CD4-positive, alpha-beta T cell treated with Interferon gamma for 1 hour (primary cell): ENCODE results near the gene CEP162.
"Not testable (repeated sequence)": the region's sequence is repeated elsewhere in the genome, so short reads cannot be mapped to it uniquely, and the experiment has no call there.

Experiments
- DNase-seq: peaks from one replicate; pipeline ENCODE4 v3.0.0-alpha.2; 2020

CEP162 gene

DNA sequence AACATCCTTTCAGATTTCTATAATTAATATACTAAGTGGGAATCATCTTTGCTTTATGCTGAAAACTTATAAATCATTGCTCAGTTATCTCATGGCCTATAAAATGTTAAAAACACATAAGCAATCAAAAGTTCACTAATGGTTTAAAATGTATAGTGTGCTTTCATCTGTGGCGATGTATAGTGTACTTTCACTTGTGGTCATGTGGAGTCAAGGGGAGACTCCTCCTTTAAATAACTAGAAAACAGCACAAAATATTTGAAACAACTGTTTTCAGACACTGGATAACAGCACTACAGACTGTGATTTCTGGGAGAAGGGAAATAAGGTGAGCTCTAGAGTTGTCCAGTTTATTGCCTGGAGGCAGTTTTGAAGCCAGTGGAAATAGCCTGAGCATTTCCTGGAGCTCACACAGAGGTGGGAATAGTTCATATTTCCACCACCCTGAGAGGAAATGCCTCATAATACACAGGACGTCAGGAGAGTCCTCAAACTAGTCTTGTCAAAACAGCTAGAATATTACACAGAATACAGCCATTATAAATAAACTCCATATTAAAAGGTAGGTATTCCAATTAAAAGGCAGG is 89.4 kb downstream of the CEP162 start:
- no peak for DNase-seq

DNA sequence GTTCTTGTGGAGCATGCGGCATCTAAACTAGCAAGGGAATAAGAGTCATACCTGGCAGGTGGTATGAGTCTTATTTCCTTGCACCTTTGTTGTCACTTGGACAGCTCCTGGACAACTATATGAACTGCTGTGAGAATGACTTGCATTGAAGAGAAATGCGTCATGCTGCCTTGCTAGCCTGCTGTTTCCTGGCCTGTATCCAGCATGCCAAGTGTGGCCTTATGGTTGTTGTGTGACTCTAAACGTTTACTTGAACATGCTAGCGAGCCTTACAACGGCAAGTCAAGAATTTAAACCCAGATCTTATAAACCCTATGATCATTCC is 90.4 kb downstream of the CEP162 start:
- no peak for DNase-seq

DNA sequence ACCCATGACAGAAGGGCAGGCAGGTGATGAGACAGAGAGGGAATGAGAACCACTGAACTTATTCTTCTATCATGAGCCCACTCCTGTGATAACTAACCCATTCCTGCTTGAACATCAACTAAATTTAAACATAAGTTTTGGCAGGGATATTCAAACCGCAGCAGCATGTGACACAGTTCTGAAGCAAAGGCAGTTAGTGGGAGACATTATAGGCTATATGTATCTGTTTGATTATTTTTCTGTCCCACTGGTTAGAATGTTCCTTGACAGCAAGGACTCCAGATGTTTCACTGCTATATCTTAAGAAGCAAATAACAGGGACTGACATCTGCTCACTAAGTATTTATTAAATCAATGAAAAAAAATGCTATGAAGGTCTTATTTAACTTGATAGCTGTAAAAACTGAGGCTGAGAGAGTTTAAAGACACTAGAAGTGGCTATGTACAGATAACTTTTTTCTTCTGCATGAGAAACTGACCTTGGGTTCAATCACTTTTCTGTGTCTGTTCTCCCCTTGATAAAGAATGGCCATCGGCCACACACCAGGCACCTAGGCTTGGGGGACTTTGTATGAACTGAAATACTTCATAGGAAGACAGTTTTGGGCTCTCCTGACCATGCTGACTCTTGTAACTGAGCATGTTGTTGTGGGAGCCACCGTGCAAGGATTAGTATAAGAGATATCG is 90.9 kb downstream of the CEP162 start:
- no peak for DNase-seq

DNA sequence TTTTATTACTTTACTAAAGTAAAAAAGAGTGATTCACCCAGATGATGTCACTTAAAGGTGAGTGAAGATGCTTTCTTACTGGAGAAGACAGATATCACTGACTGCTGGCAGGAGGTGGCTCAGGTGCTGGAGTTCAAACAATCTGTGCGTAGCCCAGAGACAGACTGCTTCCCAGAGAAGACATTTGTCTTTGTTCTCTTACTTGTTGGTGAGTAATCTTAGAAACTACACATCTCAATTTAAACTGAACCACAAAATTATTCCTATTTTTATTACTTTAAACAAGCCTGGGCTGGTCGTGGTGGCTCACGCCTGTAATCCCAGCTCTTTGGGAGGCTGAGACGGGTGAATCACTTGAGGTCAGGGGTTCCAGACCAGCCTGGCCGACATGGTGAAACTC is 92.2 kb downstream of the CEP162 start:
- DNase-seq, result no peak

DNA sequence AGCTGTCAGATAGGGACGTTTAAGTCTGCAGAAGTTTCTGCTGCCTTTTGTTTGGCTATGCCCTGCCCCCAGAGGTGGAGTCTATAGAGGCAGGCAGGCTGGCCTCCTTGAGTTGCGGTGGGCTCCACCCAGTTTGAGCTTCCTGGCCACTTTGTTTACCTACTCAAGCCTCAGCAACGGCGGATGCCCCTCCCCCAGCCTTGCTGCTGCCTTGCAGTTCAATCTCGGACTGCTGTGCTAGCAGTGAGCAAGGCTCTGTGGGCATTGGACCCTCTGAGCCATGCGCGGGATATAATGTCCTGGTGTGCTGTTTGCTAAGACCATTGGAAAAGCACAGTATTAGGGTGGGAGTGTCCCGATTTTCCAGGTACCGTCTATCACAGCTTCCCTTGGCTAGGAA is 94.1 kb downstream of the CEP162 start:
- not testable (repeated sequence) for DNase-seq

DNA sequence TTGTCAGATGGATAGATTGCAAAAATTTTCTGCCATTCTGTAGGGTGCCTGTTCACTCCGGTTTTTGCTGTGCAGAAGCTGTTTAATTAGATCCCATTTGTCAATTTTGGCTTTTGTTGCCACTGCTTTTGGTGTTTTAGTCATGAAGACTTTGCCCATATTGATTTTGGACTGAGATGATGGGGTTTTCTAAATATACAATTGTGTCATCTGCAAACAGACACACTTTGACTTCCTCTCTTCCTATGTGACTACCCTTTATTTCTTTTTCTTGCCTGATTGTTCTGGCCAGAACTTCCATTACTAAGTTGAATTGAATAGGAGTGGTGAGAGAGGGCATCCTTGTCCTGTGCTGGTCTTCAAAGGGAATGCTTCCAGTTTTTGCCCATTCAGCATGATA is 97.9 kb downstream of the CEP162 start:
- not testable (repeated sequence) for DNase-seq

DNA sequence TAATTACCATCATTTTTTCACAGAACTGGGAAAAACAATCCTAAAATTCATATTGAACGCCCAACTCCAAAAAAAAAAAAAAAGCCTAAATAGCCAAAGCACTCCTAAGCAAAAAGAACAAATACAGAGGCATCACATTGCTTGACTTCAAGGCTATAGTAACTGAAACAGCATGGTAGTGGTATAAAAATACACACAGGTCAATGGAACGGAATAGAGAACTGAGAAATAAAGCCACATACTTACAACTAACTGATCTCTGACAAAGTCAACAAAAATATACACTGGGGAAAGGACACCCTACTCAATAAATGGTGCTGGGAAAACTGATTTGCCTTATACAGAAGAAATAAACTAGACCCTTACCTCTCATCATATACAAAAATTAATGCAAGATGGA is 104.3 kb downstream of the CEP162 start:
- no peak for DNase-seq

DNA sequence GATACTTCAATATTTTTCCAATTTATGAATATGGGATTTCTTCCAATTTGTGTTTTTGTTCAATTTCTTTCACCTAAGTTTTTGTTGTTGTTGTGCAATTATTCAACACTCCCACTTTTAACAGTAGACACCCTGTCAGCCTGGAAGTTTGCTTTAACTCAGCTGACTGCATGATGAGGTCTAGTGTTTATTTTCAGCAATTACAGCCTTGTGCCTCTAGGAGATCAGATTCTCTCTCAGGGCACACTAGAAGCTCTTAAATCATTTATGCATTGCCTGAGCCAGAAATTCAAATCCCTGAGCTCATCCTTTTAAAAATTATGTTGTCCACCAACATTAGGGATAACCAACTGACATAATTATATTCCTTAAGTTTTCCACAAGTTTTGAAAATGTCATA is 108.2 kb downstream of the CEP162 start:
- DNase-seq, result no peak

DNA sequence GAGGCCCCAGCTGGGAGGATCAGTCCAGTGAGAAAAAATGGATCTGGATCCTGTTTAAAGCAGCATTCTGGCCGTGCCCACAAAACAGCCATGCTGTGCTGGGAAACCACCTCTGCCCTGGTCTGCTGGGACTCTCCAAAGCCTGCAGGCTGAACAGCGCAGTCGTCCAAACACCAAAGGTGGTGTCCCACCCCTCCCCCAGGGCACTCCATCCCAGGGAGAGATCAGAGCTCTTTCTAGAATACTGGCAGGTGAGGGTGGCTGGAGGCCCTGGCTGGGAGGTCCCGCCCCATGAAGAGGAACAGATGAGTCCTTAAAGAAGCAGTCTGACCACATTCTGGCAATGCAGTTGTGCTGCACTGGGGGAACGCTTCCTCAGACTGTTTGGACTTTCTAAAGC is 109.3 kb downstream of the CEP162 start:
- no peak for DNase-seq

DNA sequence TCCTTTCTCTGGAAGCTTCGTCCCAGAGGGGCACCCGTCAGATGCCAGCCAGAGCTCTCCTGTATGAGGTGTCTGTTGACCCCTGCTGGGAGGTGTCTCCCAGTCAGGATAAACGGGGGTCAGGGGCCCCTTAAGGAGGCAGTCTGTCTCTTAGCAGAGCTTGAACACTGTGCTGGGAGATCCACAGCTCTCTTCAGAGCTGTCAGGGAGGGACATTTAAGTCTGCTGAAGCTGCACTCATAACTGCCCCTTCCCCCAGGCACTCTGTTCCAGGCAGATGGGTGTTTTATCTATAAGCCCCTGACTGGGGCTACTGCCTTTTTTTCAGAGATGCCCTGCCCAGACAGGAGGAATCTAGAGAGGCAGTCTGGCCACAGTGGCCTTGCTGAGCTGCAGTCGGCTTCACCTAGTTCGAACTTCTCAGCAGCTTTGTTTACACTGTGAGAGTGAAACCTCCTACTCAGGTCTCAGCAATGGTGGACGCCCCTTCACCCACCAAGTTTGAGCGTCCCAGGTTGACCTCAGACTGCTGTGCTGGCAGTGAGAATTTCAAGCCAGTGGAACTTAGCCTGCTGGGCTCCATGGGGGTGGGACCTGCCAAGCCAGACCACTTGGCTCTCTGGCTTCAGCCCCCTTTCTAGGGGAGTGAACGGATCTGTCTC is 112.4 kb downstream of the CEP162 start:
- not testable (repeated sequence) for DNase-seq

DNA sequence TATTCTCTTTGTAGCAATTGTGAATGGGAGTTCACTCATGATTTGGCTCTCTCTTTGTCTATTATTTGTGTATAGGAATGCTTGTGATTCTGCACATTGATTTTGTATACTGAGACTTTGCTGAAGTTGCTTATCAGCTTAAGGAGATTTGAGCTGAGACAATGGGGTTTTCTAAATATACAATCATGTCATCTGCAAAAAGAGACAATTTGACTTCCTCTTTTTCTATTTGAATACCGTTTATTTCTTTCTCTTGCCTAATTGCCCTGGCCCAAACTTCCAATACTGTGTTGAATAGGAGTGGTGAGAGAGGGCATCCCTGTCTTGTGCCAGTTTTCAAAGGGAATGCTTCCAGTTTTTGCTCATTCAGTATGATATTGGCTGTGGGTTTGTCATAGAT is 116.1 kb downstream of the CEP162 start:
- not testable (repeated sequence) for DNase-seq

DNA sequence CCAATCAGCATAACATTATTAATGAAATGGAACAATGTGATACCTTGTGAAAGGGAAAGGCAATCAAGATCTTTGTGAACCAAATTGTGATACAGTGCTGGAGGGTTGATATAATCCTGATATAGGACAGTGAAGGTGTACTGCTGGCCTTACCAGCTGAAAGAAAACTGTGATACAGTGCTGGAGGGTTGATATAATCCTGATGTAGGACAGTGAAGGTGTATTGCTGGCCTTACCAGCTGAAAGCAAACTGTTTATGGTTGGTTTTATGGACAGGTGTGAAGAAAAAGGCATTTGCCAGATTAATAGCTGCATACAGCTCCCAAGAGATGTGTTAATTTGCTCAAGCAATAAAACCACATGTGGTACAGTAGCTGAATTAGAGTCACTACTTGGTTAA is 119.9 kb downstream of the CEP162 start:
- no peak for DNase-seq

DNA sequence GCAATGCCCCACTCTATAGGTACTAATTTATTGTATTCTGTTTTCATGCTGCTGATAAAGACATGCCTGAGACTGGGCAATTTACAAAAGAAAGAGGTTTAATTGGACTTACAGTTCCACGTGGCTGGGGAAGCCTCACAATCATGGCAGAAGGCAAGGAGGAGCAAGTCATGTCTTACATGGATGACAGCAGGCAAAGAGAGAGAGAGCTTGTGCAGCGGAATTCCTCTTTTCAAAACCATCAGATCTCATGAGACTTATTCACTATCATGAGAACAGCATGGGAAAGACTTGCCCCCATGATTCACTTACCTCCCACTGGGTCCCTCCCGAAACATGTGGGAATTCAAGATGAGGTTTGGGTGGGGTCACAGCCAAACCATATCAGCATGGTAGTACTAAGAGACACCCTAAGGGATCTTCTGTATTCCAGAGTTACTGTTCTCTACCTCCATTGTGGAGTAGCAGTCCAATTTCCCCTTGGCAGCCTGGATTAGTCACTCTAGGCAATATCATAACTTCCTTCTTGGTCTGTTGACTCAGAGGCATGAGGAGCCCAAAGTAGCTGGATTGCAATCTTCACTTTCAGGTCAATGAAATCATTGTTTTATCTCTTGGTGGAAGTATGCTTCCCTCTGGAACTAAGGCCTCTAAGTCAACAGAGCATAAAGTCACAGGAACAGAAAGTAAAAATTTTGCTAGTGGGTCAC is 122.1 kb downstream of the CEP162 start:
- not testable (repeated sequence) for DNase-seq

DNA sequence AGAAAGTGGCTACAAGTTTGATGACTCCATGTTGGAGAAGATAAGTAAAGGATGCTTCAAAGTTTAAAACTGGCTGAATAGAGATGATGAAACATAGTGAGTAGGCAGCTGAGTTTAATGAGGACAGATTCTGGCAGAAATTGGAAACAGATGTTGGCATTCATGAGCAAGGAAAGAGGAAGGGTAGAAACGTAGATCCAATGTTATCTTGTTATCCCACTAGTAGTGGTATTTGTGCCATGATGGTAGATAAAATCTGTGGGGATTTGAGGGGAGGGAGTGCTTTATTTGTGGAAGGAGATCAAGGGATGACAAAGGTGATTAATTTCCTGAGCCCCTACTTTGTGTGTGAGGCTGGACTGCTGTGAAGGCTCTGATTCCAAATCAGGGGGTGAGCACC is 124.4 kb downstream of the CEP162 start:
- no peak for DNase-seq

DNA sequence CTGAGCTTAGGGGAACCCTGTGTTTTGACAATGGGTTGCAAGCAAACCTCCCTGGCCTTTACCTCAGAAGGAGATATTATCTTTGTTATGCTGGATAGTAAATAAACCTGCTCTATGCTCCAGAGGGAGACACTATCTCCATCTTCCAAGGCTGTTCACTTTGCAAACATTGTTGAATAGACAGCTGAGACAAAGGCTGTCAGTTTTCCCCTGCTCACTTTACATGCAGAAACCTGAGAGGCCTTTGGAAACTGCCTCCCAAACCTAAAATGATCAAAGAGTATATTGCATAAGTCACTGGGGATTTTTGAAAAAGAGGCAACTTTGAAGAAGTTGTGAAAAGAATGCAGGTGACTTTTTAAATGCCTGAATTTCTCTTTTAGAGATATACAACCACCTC is 132.3 kb downstream of the CEP162 start:
- no peak for DNase-seq

DNA sequence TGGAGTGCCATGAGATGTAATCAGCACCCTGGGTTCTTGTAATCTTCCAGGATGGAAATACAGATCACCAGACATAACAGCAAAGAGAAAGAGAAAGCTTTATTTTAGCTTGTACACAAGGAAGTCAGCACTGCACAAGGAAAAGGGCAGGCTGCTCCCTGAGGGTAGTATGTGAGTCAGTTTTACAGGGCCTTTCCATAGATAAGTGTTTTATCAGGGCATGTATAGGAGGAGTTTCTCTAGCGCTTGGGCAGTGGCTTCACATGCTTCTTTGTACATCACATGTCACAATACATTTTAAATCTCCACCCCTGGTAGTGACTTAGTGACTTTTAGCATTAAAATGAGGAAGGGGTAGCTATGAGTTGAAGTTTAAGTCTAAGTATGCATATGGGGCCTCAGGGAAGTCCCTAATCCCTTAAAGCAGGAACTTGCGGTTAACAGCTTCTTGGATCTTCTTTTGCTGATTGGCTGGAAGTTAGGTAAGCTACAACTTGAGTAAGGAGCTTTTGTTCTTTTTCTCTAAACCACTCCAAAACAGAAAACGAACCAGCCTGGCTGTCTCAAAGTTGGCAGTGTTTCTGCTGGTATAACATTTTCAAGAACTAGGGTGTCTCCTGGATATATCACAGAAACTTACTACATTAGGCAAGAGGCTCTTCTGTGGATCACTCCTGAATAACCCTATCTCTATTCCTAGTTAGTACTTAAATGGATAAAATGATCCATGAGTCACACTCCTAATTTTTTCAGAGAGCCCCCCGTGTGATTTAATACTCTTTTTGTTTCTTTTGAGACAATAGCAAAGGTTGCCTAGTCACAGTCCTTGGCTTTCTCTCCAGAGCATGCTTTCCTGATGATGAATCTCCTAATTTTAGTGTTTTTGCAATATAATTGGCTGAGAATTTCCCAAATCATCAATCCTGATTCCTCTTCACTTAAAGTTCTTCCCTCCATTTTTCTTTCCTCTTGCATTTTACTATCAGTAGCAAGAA is 133.7 kb downstream of the CEP162 start:
- DNase-seq, result no peak

DNA sequence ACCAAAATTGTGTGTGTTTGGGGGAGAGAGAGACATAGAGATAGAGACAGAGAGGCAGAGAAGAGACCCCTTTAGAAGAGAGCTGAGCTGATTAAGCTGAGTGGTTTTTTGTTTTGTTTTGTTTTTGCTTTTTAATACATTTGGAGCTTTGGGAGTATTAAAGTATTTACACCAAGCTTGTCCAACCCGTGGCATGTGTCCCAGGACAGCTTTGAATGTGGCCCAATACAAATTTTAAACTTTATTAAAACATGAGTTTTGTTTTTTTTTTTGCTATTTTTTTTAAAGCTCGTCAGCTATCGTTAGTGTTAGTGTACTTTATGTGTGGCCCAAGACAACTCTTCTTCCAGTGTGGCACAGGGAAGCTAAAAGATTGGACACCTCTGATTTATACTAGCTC is 137.9 kb downstream of the CEP162 start:
- no peak for DNase-seq

DNA sequence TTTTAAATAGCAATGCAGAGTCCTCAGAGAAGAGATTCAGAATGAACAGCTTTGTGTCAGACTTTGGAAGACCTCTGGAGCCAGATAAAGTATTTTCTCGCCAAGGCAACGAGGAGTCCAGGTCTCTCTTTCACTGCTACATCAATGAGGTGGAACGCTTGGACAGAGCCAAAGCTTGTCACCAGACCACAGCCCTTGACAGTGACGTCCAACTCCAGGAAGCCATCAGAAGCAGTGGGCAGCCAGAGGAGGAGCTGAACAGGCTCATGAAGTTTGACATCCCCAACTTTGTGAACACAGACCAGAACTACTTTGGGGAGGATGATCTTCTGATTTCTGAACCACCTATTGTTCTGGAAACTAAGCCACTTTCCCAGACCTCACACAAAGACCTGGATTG is 138.4 kb downstream of the CEP162 start:
- no peak for DNase-seq

DNA sequence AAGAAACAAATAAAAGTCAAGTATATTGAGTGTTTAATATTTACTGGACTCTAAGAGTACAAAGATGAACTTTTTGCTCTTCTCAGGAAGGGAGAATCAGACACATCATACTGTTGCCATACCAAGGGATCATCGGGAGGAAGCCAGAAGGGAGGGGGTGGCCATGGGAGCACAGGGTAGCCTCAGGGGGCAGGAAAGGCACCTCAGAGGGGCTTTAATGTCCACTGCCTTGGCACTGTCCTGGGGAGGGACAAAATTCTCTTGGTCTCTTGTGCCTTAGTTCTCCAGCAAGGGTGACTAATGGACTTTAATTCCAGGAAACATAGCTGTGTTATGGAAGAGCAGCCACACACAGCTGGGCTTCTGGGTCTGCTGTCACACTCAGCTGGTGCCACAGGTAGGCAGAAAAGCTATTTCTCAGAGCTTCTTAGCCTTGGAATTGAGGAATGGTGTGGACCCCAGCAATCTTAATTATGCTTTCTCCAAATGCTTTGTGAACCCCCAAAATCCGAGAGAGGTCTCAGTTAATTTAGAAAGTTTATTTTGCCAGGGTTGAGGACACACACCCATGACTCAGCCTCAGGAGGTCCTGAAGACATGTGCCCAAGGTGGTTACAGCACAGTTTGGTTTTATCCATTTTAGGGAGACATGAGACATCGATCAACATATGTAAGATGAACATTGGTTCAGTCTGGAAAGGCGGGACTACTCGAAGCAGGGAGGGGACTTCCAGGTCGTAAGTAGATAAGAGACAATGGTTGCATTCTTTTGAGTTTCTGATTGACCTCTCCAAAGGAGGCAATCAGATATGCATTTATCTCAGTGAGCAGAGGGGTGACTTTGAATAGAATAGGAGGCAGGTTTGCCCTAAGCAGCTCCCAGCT is 140.7 kb downstream of the CEP162 start:
- no peak for DNase-seq

DNA sequence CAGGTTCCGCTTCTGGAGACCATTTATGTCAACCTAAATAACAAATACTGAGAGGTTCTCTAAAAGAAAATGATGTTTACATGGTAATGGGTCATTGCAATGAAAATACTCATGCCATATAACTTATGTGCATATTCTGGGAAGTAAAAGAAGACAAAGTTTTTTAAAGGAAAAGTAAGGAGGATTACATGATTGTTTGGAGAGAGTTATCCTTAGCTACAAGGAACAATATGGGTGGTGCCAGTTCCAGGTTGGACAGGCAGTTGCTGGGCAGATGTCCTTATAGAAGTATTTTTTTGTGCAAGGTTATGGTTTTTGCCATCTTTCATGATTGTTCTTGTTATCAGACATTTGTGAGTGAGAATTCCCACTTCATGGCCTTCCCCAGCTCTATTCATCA is 141.4 kb downstream of the CEP162 start:
- DNase-seq, result no peak

DNA sequence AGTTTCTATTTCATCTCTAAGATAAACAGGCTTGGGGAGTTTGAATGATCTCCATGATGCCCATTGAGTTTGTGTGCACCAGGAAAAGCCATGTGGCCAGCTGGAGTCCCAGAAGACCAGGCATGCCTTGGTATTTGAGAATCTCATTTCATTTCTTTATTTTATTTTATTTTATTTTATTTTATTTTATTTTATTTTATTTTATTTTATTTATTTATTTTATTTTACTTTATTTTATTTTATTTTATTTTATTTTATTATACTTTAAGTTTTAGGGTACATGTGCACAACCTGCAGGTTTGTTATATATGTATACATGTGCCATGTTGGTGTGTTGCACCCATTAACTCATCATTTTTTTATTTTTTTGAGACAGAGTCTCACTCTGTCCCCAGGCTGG is 142.7 kb downstream of the CEP162 start:
- DNase-seq, result not testable (repeated sequence)
